ENCODE data around the gene CIPC.

Gene CIPC

DNA sequence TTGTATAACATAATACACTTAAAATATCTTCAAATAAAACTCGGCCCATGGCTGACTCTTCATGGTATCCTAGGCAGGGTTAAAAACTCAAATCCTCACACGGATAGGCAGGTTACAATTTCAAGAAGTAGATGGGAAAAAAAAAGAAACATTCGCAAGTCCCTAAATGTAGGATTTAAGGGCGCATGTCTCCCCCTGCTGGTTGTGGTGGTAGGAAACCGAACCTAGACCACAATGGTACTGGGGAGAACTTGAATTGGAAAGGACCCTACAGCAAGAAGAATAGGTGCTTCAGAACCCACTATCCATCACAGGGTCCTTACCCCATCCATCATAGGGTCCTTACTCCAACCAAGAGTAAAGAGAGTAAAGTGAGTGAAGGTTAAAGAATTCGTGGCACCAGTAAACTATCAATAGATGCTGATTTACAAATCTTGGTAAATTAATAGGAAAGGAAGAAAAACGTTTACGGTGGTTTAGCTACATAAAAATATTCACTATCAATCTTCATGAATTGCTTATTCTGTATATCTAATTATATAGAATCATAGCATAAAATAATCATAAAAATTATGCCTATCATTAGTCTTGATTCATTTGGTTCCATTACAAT lies 3.3 kb upstream of the CIPC start:
- no peak overlapping the region for H3K27ac ChIP-seq
- TF ChIP-seq, protein P1, sequence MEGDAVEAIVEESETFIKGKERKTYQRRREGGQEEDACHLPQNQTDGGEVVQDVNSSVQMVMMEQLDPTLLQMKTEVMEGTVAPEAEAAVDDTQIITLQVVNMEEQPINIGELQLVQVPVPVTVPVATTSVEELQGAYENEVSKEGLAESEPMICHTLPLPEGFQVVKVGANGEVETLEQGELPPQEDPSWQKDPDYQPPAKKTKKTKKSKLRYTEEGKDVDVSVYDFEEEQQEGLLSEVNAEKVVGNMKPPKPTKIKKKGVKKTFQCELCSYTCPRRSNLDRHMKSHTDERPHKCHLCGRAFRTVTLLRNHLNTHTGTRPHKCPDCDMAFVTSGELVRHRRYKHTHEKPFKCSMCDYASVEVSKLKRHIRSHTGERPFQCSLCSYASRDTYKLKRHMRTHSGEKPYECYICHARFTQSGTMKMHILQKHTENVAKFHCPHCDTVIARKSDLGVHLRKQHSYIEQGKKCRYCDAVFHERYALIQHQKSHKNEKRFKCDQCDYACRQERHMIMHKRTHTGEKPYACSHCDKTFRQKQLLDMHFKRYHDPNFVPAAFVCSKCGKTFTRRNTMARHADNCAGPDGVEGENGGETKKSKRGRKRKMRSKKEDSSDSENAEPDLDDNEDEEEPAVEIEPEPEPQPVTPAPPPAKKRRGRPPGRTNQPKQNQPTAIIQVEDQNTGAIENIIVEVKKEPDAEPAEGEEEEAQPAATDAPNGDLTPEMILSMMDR (conservative IDR thresholded peaks at IDR 0.05): peak; percentile 93
- TF ChIP-seq ZFX (IDR thresholded peaks at IDR 0.05): no peak

DNA sequence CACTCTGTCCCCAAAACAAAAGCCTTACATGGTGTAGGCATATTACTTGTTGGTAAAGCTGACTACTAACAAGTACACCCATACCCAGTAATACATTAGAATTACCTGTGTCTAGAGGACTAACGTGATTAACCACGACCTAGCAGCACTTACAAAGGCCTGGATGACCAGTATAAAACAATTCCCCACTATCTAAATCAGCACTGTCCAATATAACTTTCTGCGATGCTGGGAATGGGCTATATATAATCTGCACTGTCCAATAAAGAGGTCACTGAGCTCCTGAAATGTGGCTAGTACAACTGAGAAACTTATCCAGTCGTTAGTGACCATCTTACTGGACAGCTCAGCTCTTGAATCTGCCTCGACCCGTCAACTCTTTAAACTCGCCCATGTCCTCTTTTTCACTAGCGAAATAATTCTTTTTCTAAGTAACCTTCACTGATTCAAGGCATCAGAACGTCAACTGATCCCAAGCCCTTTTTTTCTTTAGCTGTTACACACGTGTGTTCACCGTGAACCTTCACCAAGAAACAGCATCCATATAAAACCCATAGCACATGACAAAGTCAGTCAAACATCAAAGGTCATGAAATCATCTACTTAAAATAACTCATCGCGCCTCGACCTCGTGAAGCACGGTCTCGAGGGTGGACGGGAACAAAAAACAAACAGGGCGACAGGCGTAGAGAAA lies 905 bp upstream of the CIPC start:
- TF ChIP-seq, protein P1 (conservative IDR thresholded peaks at IDR 0.05): no peak
- TF ChIP-seq ZFX (IDR thresholded peaks at IDR 0.05): no peak
- H3K27ac ChIP-seq: peak overlapping the region; percentile 96

DNA sequence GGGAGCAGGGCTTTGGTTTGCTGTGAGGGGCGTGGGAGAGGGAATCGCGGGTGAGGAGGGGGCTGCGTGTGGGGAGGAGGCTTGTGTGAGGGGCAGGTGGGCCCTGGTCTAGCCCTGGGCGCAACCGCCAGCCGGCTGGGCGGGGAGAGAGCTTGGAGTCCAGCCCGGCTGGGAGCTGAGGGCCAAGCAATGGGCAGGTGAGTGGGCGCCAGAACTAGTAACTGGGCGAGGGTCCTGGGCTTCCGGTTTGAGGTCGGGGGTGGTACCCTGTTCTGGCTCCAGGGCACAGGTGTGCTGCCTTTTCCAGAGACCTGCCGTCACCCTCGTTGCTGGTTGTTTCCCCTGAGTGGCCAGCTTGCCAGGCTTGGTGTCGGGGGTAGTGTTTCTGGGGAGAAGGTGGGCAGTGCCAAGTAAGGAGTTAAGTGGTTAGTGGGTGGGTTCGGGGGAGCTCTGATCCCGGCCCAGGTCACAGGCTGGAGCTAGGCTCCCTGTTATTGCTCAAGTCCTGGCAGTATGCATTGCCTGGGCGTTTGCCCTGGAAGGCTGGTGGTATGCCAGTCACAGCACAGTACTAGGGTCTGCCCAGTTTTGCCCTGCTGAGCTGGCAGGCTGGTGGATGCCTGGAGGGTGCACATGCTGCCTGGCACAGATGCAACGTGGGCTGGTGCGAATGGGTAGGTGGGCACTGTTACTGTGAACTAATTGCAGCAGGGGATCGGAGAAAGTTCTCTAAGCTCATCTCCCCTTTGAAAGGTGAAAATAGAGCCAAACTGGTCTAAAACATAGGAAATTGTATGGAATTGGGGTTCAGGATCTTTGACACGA lies 683 bp downstream of the CIPC start:
- peak overlapping the region; percentile 96 for H3K27ac ChIP-seq
- TF ChIP-seq, protein P1 (conservative IDR thresholded peaks at IDR 0.05): no peak
- no peak; the same call in 1 of the 2 replicates for TF ChIP-seq ZFX (IDR thresholded peaks at IDR 0.05)

- TF ChIP-seq, protein P1 (conservative IDR thresholded peaks at IDR 0.05): no peak
- TF ChIP-seq ZFX (IDR thresholded peaks at IDR 0.05): no peak
- H3K27ac ChIP-seq: peak overlapping the region; percentile 96
Measured at GRCh38 chr14:77099425-77100167, 1.5 kb downstream of the CIPC start.

- TF ChIP-seq, protein P1 (conservative IDR thresholded peaks at IDR 0.05): no peak
- TF ChIP-seq ZFX (IDR thresholded peaks at IDR 0.05): no peak
Measured at GRCh38 chr14:77100961-77101360, 2.9 kb downstream of the CIPC start.

DNA sequence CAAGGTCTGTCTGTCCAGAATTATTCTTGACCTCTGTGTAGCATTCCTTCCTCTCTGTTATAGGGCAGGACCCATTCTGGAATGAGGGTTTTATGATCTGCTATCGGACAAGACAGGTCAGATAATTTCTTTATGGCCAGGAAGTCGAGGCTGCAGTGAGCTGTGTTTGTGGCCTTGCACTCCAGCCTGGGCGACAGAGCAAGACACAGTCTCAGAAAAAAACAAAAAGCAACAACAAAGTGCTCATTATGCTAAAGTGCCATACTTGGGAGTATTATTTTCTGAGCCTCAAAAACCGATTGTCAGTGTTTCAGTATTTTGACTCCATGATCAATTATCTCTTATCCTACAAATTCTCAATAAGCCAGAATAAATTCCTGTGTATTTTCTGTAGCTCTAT lies 4.1 kb downstream of the CIPC start:
- no peak overlapping the region for H3K27ac ChIP-seq
- TF ChIP-seq, protein P1 (conservative IDR thresholded peaks at IDR 0.05): no peak
- no peak for TF ChIP-seq ZFX (IDR thresholded peaks at IDR 0.05)

More at GRCh38 chr14:77100961-77101360, 2.9 kb downstream of the CIPC start:
- no peak overlapping the region for H3K27ac ChIP-seq

All from C4-2B (cell line).